CD4-positive, alpha-beta T cell treated with Interleukin-21 for 1 hour (primary cell): ENCODE results near the gene SUGP2.
"Not testable (repeated sequence)": the region's sequence is repeated elsewhere in the genome, so short reads cannot be mapped to it uniquely, and the experiment has no call there.

Source experiments
- DNase-seq: peaks from one replicate; pipeline ENCODE4 v3.0.0-alpha.2; 2020

SUGP2 gene

DNA sequence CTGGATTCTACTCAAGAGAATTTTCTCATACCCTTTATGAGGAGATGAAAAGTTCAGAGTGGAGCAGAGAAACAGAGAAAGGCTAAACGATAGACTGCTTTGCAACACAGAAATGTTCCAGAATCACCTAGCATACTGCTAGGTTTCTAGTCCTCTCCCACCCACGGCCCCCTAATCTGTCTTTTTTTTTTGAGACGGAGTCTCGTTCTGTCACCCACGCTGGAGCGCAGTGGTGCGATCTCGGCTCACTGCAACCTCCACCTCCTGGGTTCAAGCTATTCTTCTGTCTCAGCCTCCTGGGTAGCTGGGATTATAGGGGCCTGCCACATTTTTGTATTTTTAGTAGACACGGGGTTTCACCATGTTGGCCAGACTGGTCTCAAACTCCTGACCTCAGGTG is 4.8 kb downstream of the SUGP2 start:
- DNase-seq = no peak

DNA sequence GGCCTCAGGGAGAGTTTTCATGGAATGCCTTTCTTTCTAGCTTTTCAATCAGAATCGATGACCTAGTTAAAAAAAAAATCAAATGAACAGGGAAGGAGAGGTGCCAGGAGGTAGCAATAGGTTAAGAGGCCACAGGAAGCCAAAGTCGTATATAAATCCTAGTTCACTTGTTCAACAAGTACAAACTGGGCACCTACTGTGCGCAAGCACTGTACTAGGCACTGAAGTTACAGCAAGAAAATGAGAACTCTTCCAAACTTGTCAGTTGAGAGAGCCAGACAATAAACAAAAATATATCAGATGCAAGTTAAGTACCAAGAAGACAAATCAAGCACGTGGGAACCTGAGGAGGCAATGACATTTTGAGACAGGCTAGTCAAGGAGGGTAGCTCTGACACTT is 6.1 kb downstream of the SUGP2 start:
- DNase-seq = no peak

DNA sequence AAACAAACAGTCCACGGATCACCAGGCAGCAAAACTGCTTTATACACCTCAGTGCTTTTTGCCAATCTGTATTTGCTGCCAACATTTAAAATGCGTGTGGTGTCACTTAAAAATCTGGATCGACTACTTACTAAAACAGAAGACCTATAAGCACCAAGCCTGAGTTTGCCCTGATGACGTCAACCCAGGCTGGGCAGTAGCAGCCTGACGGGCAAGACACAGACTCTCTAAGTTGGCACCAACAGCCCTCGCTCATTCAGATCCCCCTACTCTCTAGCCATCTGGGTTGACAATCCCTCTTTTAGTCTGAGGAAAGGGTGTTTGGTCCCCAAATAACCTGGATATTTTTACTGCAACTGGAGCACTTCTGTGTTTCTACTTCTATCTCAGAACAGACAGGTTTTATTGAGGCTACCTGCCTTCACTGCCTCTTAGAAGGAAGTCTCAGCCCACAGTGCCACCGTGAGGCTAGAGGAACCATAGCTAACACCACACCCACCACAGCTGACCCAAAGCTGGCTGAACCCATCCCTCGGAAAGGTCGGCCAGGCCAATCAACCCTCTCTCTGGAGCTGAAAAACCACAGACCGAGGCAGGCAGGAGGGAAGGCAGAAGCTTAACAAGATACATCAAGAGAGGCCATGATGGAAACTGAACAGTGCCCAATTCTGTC is 6.9 kb downstream of the SUGP2 start:
- DNase-seq = no peak

DNA sequence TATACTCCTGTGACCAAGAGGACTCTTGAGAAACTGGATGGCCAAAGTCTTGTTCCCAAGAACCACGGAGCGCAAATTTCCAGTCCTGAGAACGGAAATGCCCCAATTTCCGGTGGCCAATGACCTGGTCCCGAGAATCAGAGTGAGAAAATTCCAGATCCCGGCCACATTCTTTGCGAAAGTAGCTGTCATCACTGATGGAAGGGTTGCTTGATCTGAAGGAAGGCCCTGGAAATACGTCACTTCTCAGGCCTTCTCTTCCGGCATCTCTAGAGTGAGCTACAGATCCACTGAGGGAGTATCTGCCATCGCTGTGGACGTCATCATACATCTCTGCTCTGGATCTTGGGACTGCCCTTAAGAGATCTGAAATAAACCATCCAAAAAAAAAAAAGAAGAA is 7.5 kb downstream of the SUGP2 start:
- DNase-seq = no peak

DNA sequence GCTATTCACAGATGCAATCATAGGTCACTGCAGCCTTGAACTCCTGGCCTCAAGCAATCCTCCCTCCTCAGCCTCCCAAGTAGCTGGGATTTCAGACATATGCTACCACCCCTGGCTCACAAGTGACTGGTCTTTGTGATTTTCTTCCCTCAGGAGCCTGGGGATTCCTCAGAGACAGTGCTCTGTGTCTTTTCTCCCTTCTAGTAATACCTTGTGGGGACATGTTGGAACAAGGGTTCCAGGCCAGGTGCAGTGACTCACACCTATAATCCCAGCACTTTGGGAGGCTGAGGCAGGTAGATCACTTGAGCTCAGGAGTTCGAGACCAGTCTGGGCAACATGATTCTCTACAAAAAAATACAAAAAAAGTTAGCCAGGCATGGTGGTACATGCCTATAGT is 9.9 kb downstream of the SUGP2 start:
- DNase-seq = not testable (repeated sequence)

DNA sequence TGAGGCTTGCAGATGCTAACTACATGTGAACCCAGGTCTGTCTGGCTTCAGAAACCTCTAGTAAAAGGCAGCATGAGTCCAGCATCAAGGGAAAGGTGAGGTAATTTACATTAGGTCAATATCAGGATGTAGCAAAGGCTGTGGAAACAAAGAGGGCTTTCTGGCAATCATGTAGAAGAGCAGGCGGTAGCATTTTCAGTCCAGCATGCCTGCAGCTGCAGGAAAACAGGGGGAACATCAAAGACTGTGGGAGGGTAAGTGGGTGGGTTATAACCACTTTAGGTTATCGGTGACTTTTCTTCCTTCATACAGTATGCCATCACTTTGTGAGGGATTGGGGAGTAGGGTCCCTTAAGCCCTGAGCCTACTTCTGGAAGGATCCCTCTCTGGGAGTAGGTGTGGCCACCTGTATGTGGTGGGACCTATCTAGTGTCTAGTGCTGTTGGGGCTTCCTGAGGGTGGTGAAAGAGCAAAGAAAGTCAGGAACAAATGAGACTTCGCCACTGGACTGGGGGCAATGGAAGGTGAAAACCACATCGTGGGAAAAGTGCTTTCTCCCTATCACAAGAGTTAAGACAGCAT is 10.8 kb downstream of the SUGP2 start:
- no peak for DNase-seq

DNA sequence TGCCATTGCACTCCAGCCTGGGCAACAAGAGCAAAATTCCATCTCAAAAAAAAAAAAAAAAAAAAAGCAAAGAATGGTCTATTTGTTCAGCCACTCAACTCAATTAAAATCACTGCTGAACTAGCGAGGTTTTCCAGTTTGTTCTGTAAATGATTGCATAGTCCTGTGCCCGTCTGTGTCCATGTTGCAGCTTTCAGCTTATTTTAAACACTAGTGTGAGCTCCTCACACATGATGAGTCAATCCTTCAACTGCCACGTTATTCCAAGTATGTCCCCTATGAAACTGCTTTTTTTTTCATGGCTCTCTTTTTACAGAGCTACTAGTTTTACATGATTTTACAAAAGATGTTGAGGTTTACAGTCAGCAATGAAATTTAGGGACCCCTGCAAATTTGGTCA is 12.2 kb downstream of the SUGP2 start:
- no peak for DNase-seq

DNA sequence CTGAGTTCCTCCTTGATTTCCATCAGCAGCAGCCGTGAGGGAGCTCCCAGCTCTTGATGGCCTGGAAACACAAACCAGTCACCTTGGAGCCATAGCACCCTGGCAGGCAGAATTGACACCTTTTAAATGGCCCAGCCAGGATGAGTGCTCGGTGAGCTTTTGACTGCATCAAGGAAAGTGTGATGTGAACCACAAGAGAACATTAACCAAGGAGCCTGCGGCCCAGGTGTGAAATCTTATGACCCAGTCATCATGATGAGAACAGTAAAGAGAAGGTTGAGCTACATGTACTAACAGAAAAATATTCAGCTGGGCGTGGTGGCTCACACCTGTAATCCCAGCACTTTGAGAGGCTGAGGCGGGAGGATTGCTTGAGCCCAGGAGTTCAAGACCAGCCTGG is 22.8 kb downstream of the SUGP2 start:
- no peak for DNase-seq

DNA sequence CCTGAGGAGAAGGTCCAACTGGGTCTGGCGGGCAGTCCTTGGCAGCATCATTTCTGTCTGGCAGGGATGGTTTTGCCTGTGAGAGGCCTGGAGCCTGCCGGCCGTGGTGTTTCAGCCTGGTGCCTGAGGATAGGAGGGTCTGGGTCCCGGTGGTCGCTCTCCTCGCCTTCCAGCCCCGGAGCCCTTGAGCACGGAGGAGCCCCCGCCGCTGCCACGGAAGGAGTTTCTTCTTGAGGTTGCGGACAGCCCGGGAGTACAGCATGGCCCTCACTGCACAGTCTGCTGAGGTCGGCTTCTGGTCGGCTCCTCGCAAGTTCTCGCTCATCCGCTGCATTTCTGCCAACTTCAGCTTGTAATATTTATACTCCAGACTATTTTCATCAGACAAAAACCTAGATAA is 23.4 kb downstream of the SUGP2 start:
- DNase-seq = no peak

DNA sequence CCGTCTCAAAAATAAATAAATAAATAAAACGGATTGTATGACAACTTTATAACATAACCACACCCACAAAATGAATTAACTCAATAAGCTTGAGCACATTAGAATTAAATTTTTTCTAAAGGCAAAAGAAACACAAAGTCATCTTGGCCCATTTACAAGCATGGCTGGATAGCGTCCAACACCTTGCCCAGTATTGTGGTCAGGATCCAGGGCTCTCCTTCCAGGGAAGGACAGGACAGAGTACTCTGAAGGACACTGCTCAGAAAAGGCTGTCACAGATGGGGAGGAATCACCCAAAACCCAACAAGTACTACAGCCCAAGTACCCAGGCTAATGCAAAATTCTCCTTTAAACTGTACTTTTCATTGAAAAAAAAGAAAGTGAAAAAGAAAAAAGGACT is 27.1 kb downstream of the SUGP2 start:
- DNase-seq = no peak

DNA sequence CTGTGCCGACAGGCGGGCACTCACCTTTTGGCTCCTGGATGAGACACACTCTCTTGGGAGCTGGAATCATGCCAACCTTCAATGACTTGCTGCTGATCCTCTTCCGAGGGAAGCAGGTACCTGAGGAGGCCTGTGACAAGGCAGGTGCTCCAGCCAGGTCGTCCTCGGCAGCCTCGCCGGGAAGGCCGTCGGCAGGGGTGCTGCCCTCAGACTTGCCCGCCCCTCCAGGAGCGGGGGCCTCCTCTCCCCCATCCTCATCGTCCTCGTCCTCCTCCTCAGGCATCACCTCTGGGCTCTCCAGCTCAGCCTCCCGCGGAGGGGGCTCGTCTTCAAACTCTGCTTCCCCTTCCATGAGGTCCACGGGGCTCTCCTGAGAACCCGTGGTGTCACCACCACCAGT is 29.2 kb downstream of the SUGP2 start:
- no peak for DNase-seq

DNA sequence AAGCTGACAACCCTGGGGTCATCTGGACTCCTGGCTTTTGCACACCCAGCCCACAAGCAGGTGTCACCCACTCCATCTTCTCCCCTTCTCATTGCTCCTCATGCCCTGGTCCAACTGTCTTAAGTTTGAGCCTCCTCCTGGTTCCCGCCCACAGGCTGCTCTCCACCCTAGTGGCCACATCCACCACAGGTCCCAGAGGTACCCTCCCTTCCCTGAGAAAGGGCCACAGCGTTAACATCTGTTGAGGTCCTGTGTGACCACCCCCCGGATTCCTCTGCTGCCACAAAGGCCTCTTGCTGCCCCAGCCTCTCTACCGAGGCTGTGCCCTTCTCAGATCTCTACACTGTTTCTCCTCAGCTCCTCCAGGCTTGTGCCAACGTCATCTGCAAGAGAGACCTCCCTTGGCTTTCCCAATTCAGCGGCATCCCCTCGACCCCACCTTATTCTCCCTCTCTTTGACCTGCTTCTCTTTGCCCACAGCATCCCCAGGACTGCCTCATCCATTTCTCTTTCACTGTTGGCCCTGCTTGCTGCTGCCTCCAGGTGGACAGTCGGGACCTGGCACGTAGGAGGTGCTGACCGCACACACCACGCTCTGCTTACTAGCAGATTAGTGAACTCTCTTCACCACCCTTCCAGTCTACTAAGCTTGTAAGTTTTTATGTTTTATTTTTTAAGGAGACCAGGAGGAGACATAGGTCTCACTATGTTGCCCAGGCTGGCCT is 33.3 kb downstream of the SUGP2 start:
- DNase-seq = no peak

DNA sequence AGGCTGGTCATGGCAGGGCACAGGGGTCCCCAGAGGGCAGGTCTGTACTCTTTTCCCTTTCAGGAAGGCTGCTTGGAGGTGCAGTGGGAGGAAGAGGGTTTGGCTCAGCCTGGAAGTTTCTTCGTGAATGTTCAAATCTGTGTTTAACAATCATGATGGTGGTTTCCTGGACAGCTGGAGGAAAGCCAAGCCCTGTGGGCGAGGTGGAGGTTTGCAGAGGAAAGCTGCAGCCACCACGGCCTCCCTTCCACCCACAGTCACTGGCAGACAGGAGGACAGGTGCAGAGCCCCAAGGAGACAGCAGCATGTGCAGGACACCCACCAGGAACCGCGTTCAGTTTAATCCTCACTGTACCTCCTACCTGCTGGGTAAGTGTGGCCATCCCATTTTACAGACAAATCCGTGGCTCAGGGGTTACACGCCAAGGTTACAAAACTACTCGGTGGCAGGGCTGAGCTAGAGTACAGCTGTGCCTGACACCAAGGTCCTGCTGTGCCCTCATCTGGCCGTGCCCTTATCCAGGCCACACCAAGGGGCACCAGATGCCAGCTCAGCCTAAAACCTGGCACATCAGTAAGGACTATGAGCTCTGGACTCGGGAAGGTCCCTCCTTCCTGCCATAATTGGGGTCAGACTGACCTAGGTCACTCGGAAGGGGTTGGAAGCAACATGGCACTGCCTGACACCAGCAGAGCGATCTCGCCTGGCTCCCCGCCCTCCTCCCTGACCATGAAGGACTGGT is 34.1 kb downstream of the SUGP2 start:
- no peak for DNase-seq

DNA sequence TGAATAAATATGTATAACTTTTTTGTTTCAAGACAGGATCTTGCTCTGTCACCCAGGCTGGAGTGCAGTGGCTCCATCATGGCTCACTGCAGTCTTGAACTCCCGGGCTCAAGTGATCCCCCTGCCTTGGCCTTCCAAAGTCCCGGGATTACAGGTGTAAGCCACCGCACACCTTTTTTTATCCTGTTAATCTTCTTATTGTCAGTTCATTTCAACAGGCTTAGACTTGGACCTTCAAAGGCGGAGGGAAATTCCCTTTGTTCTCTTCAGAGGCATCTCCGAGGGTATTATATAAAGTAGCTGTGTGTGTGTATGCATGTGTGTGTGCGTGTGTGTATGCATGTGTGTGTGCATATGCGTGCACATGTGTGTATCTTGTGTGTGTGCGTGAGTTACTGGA is 35.0 kb downstream of the SUGP2 start:
- no peak for DNase-seq

DNA sequence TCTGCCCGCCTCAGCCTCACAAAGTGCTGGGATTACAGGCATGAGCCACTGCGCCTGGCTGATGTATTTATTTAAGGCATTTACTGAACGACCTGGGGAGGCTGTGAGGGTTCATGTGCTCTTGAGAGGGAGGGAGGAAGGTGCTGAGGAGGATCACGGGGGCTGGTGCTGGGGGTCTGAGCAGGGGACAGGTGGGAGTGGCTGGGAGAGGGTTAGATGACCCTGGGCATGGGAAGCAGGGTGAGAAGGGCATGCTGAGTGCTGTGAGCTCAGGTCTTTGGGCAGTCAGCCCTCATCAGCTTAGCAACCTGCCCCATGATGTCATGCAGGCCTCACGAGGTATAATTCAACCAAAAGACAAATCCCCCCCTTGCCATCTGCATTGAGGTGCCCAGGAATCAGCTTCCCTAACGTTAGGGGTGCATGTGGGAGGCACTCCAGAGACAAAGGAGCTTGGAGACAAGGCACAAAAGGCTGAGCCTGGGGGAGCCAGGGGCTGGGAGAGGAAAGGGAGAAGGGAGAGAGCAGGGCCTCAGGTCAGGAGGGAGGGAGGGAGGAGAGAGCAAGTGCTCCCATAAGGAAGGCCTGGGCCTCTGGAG is 36.4 kb downstream of the SUGP2 start:
- DNase-seq = no peak

DNA sequence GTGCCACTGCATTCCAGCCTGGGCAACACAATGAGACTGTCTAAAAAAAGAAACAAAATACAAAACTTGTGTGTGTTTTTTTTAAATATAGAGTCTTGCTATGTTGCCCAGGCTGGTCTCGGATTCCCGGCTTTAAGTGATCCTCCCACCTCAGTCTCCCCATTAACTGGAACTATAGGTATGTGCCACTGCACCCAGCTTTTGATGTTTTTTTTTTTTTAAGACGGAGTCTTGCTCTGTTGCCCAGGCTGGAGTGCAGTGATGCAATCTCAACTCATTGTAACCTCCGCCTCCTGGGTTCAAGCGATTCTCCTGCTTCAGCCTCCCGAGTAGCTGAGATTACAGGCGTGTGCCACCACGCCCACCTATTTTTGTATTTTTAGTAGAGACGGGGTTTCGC is 37.0 kb downstream of the SUGP2 start:
- no peak for DNase-seq

DNA sequence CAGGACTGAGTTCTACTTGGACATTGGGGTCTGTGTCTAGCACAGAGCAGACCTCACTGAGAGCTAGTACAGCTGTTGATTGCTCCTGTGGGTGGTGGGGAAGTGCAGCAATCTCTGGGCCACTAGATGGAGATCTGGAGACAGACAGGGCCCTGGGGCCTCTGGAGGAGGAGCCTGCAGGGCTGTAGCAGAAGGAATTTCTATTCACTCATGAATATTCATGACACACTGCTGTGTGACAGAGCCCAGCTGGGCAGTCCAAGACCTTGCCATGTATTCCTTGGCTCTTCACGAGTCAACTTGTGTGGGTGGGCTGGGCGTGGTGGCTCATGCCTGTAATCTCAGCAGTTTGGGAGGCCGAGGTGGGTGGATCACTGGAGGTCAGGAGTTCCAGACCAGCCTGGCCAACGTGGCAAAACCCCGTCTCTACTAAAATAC is 37.5 kb downstream of the SUGP2 start:
- DNase-seq = no peak

DNA sequence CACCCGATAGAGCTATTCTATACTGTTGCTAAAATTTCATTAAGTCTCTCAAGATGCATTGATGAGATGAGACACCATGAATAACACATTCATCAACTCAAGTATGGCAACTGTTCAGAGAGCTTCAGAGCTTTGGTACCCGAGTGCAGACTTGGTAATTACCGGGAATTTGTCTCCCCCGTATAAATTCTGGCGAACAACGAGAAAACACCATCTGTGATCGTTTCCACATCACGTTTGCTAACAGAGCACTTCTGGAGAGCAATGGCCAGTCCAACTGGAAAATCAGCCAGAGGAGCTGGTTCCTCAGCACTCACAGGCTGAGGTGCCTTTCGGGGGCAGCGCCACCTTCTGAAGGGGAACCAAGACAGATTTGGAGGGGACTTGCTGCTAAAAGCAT is 40.2 kb downstream of the SUGP2 start:
- DNase-seq = no peak

DNA sequence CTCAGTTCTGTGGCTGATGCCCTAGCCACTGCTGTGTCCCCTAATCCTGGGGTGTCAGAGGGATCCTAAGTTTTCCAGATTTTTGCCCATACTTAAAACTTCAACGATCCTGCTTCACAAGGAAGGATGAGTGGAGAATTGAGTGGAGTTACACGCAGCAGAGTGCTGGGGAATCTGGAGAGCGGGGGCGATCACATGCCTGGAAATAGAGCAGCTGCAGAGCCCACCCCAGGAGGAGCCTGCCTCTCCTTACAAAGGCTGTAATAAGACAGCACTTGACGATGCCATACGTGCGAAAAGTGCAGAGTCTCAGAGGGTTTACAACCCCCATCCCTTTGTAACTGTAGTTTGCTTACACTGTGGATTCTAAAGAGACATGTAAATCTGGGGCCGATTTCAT is 40.6 kb downstream of the SUGP2 start:
- DNase-seq = no peak

DNA sequence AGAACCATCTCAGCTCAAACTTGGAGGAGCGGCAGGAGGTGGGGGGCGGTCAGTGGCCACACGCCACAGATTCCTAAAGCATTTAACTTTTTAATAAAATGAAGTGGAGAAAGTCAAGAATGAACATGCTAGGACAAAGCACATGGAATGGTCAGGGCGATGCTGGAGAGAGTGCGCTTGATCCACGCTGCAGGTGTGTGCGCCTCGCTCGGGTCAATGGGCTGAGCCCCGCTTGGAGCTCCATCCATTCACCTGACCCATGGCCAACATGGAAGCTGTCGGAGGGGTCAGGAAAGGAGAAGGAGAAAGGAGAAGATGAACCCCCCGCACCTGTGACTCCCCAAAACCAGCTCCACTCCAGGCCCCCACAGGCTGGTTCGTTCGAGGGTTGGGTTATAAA is 41.8 kb downstream of the SUGP2 start:
- no peak for DNase-seq

DNA sequence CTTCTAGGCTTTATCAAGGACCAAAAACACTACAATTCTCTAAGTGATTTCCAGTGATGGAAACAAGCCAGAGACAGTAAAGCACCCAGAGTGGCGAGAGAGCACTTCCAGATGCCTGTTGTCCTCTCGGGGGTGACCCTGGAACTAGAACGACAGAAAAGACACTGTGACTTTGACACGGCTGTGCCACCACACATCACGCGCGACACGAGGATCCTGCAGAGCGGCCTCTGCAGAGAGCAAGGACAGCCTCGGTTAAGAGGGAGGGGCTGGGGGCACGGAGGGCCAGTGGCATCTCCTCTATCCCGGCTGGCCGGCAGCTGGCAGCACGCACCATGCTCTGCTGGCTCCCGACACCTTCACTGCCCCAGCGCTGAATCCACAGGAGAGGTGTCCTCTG is 42.3 kb downstream of the SUGP2 start:
- DNase-seq = no peak

DNA sequence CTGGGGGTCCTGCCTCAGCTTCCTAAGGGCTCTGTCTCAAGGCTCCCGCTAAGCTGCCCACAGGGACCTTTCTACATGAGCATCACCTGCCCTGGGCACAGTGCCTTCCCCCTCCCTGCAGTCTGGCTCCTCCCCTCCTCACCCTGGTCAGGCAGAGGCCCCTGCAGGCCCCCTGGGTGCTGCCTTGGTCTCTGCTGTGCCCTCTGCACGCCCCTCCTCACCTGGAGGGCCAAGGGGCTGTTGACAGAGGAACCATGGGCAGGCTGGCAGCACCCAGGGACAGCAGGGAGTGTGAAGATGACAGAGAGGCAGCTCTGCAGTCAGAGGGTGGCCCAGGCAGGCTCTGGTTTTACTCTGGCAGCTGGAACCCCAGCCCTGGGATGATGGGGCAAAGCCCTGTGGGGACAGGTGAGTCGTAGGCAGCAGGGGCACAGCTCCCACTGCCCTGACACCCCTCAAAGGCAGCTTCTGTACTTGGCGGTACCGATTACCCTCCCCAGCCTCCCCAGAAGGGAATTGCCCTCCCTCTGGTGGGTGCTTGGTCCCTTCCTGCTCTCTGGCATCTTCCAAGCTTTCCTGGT is 43.1 kb downstream of the SUGP2 start:
- DNase-seq = no peak

DNA sequence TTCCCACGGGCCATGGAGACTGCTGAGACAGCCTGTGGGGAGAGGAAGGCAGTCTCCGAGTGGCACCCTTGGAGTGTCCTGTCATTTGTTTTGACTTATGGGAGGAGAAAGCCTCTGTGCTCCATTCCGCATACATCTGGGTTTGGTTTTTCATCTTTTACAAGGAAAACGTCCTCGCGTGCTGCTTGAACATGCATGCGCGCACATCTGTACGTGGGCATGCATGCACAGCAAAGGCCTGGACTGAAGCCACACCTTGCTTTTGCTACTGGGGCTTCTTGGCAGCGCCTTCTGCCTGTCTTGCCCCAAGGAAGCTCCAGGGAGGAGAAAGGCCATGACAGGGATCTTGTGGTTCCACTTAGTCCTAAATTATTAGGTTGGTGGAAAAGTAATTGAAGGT is 44.0 kb downstream of the SUGP2 start:
- no peak for DNase-seq
